ENCODE measurements around the gene CRB2. TPM values are rescaled to one million over a fixed set of nuclear protein-coding genes. Genes with fewer than 3 reads are reported as not detected.

CRB2 gene
- total RNA-seq, 6 donors from 2014 or later, result 0.13 to 0.23 TPM; not detected in 4

GRCh38 chr9:123416176-123416575 lies 60.2 kb downstream of the CRB2 start:
- H3K27ac ChIP-seq, result no peak overlapping the region
- H3K27me3 ChIP-seq, result no peaks in the 10 kb centered on the region
- no peaks in the 10 kb centered on the region for H3K4me1 ChIP-seq
- no peak overlapping the region for H3K4me3 ChIP-seq
- TF ChIP-seq EP300 (IDR thresholded peaks at IDR 0.05) (no peak), POLR2AphosphoS5 (IDR thresholded peaks at IDR 0.05) (no peak), CTCF (IDR thresholded peaks at IDR 0.05) (no peak), POLR2A (IDR thresholded peaks at IDR 0.05) (no peak)
- ATAC-seq (ENCODE audit: low FRiP score in 2 of 2) (no peak), DNase-seq (no peak)
- no peaks in the 10 kb centered on the region for H3K9me3 ChIP-seq
- WGBS, 2 donors, result 84 to 85% methylated on average over 8 of the region's 8 CpGs
- H3K36me3 ChIP-seq, result peaks cover 0 to 12% (median 6%) of the 10 kb centered on the region in 4 donors

GRCh38 chr9:123417289-123418051 lies 61.5 kb downstream of the CRB2 start:
- WGBS, 2 donors, result 93 to 96% methylated on average over 5 of the region's 5 CpGs
- Histone ChIP-seq H3K27me3 (no peaks in the 10 kb centered on the region), H3K4me1 (no peaks in the 10 kb centered on the region), H3K4me3 (no peak overlapping the region), H3K36me3 (peaks cover 0 to 12% (median 6%) of the 10 kb centered on the region in 4 donors), H3K27ac (no peak overlapping the region), H3K9me3 (no peaks in the 10 kb centered on the region)
- DNase-seq (no peak), ATAC-seq (ENCODE audit: low FRiP score in 2 of 2) (no peak)
- TF ChIP-seq EP300 (IDR thresholded peaks at IDR 0.05) (no peak), POLR2AphosphoS5 (IDR thresholded peaks at IDR 0.05) (no peak), CTCF (IDR thresholded peaks at IDR 0.05) (no peak), POLR2A (IDR thresholded peaks at IDR 0.05) (no peak)

DNA sequence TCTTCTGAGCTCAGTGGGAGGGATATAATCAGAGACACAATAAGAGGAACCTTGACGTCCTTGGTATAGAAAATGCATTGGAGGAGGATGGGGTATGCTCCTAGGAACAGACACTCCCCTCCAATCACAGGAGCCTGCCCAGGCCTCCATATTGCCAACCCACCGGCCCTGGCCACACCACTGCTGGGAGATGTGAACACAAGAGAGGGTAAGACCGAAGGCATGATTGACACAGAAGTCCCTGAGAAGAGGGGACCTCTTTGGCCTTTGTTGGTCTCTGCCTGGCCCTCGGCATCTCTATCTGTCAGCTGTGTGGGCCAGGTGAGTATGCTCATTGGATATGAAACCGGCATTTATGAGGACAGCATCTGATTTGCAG lies 62.0 kb downstream of the CRB2 start:
- 91 to 93% methylated on average over 4 to 5 of the region's 5 CpGs for WGBS, 2 donors
- Histone ChIP-seq H3K27me3 (no peaks in the 10 kb centered on the region), H3K4me3 (no peak overlapping the region), H3K36me3 (peaks cover 0 to 12% (median 6%) of the 10 kb centered on the region in 4 donors), H3K4me1 (no peaks in the 10 kb centered on the region), H3K27ac (no peak overlapping the region), H3K9me3 (no peaks in the 10 kb centered on the region)
- no peak for ATAC-seq (ENCODE audit: low FRiP score in 2 of 2)
- TF ChIP-seq POLR2A (IDR thresholded peaks at IDR 0.05) (no peak), EP300 (IDR thresholded peaks at IDR 0.05) (no peak), CTCF (IDR thresholded peaks at IDR 0.05) (no peak), POLR2AphosphoS5 (IDR thresholded peaks at IDR 0.05) (no peak)
- DNase-seq, result no peak

DNA sequence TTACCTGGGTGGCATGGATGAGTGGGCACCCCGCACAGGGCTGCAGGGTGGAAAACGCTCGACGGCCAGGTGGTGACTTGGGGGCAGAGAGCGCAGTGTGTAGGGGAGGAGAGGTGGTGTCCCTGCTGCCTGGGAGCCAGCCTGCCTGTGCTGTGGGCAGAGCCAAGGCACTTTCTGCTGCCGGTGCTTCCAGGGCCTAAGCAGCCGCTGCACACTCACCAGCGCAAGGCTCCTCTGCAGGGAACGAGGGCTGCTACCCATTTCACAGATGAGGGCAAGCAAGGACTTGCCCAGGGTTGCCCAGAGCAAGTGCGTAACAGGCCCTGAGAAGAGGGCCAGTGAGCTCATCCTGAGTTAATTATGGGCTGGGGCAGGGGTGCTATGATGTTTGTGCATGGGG lies 62.5 kb downstream of the CRB2 start:
- TF ChIP-seq CTCF (IDR thresholded peaks at IDR 0.05) (no peak), POLR2AphosphoS5 (IDR thresholded peaks at IDR 0.05) (no peak), POLR2A (IDR thresholded peaks at IDR 0.05) (no peak), EP300 (IDR thresholded peaks at IDR 0.05) (no peak)
- no peaks in the 10 kb centered on the region for H3K9me3 ChIP-seq
- DNase-seq (peak in 1 of 2 donors; percentile 18), ATAC-seq (ENCODE audit: low FRiP score in 2 of 2) (no peak)
- no peak overlapping the region for H3K27ac ChIP-seq
- peaks cover 0 to 12% (median 6%) of the 10 kb centered on the region in 4 donors for H3K36me3 ChIP-seq
- H3K4me1 ChIP-seq, result no peaks in the 10 kb centered on the region
- H3K4me3 ChIP-seq, result no peak overlapping the region
- H3K27me3 ChIP-seq, result no peaks in the 10 kb centered on the region
- whole genome bisulfite sequencing, 2 donors, result 88 to 97% methylated on average over 7 to 9 of the region's 10 CpGs

DNA sequence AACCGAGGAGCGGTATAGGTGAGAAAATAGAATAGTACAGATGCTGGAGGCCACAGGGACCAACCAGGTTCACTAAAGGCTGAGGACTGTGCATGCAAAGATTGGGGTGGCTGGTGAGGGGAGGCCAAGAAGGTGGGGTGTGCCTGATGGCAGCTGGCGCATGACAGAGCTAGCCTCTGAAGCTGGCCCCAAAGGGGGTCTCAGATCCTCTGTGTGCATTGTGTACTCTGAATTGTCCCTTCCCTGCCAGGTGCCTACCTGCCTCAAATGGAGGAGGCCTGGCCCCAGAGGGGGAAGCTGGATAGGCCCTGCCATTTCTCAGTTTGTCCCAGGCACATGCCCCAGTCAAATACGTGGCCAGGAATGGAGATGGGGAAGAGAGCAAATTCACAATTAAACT lies 63.1 kb downstream of the CRB2 start:
- TF ChIP-seq POLR2A (IDR thresholded peaks at IDR 0.05), result no peak
- TF ChIP-seq POLR2AphosphoS5 (IDR thresholded peaks at IDR 0.05), result no peak
- TF ChIP-seq CTCF (IDR thresholded peaks at IDR 0.05), result no peak
- no peak for TF ChIP-seq EP300 (IDR thresholded peaks at IDR 0.05)
- Histone ChIP-seq H3K4me1 (no peaks in the 10 kb centered on the region), H3K4me3 (no peak overlapping the region), H3K36me3 (peaks cover 0 to 12% (median 6%) of the 10 kb centered on the region in 4 donors), H3K9me3 (no peaks in the 10 kb centered on the region), H3K27me3 (no peaks in the 10 kb centered on the region), H3K27ac (no peak overlapping the region)
- DNase-seq, result peak in 1 of 2 donors; percentile 8
- 78 to 81% methylated on average over 4 of the region's 4 CpGs for WGBS, 2 donors
- no peak for ATAC-seq (ENCODE audit: low FRiP score in 2 of 2)

Data from upper lobe of left lung (tissue), 6 donors.